Endodermal cell (in vitro differentiated cells): ENCODE measurements around the gene ITGA8. TPM values are rescaled to one million over a fixed set of nuclear protein-coding genes. Genes with fewer than 3 reads are reported as not detected.

Experiments
- DNase-seq: peaks from one replicate; pipeline ENCODE4 v3.0.0-alpha.2; 2017
- H3K27ac ChIP-seq: 2 replicates; pipeline ENCODE4 v1.5.1; 2013; ENCODE audit warnings: mild to moderate bottlenecking, low read depth, low read length, moderate library complexity
- H3K27me3 ChIP-seq: 2 replicates; pipeline ENCODE4 v1.6.1; 2013; ENCODE audit warnings: mild to moderate bottlenecking, low read length, moderate library complexity; ENCODE audit not compliant: insufficient read depth, control insufficient read depth, poor library complexity, severe bottlenecking
- H3K36me3 ChIP-seq: 2 replicates; pipeline ENCODE4 v1.7.0; 2013; ENCODE audit warnings: mild to moderate bottlenecking, low read length, moderate library complexity; ENCODE audit not compliant: control insufficient read depth, insufficient read depth
- H3K4me1 ChIP-seq: one replicate; pipeline ENCODE4 v1.7.0; 2013; ENCODE audit warnings: low read length; ENCODE audit not compliant: control insufficient read depth, insufficient read depth
- H3K4me3 ChIP-seq: 2 replicates; pipeline ENCODE4 v1.5.1; 2013; ENCODE audit warnings: mild to moderate bottlenecking, low read length, moderate library complexity
- H3K9ac ChIP-seq: 2 replicates; pipeline ENCODE4 v1.6.1; 2013; ENCODE audit warnings: mild to moderate bottlenecking, low read length, moderate library complexity; ENCODE audit not compliant: poor library complexity, severe bottlenecking; ENCODE audit errors: extremely low read depth
- H3K9me3 ChIP-seq: 2 replicates; pipeline ENCODE4 v1.6.1; 2013; ENCODE audit warnings: mild to moderate bottlenecking, low read length, moderate library complexity; ENCODE audit not compliant: control insufficient read depth
- H3K27ac Mint-ChIP-seq: 2 replicates; pipeline ENCODE4 v1.8.0; 2020; ENCODE audit warnings: mixed read lengths
- H3K27me3 Mint-ChIP-seq: 2 replicates; pipeline ENCODE4 v1.8.0; 2021; ENCODE audit warnings: mild to moderate bottlenecking, mixed read lengths; ENCODE audit not compliant: insufficient read depth
- H3K36me3 Mint-ChIP-seq: 2 replicates; pipeline ENCODE4 v1.8.0; 2020; ENCODE audit warnings: low read depth, mixed read lengths
- H3K4me1 Mint-ChIP-seq: 2 replicates; pipeline ENCODE4 v1.8.0; 2020; ENCODE audit warnings: mixed read lengths
- H3K4me3 Mint-ChIP-seq: 2 replicates; pipeline ENCODE4 v1.8.0; 2020; ENCODE audit warnings: mild to moderate bottlenecking, moderate library complexity, mixed read lengths
- H3K9me3 Mint-ChIP-seq: 2 replicates; pipeline ENCODE4 v1.8.0; 2020; ENCODE audit warnings: mild to moderate bottlenecking, mixed read lengths
- CTCF ChIP-seq: fragments of 200-600 bp; sonication (generic); conservative IDR thresholded peaks from 2 replicates; pipeline ENCODE4 v1.5.0; 2021; ENCODE audit warnings: antibody characterized with exemption, mild to moderate bottlenecking
- WGBS, 2 experiments: methylation state at CpG; one replicate each; pipeline versions ENCODE4 v1.1.5 to v1.1.7; 2013; ENCODE audit warnings: missing lambda C conversion rate in 2 of 2, mixed read lengths in 1 of 2; ENCODE audit not compliant: insufficient coverage in 1 of 2, insufficient read length in 1 of 2; 5-methylcytosine and 5-hydroxymethylcytosine counted together
- total RNA-seq, 2 donors: library from RNA; stranded (reverse); fragmentation: NEBNext Ultra II Directional in 1 of 2; extraction: Animal tissue kit (Norgen Biotek cat#: 25700) in 1 of 2; gene quantifications; 2 replicates in 1 of 2; 3 replicates in 1 of 2; pipeline ENCODE4 v1.2.1, GENCODE V29; 2021

ITGA8 gene
- total RNA-seq, 2 donors from 2014 or later, result 0.24 to 0.40 TPM

- H3K4me1 Mint-ChIP-seq, result peaks cover 6% of the 10 kb centered on the region
- H3K27ac ChIP-seq, result no peak overlapping the region
- no peaks in the 10 kb centered on the region for H3K36me3 ChIP-seq
- DNase-seq, result no peak
- H3K4me1 ChIP-seq, result no peaks in the 10 kb centered on the region
- no peak for TF ChIP-seq CTCF
- H3K9me3 Mint-ChIP-seq, result peaks cover 8% of the 10 kb centered on the region
- peaks cover 2% of the 10 kb centered on the region for H3K9me3 ChIP-seq
- no peak overlapping the region for H3K4me3 ChIP-seq
- no peaks in the 10 kb centered on the region for H3K27me3 Mint-ChIP-seq
- no peak overlapping the region for H3K4me3 Mint-ChIP-seq
- 91% methylated on average over 6 to 10 of the region's 10 CpGs for WGBS, 2 experiments
- H3K9ac ChIP-seq, result no peak overlapping the region
- H3K36me3 Mint-ChIP-seq, result no peaks in the 10 kb centered on the region
- H3K27me3 ChIP-seq, result no peaks in the 10 kb centered on the region
- H3K27ac Mint-ChIP-seq, result no peak overlapping the region
Observed at GRCh38 chr10:15738270-15738925, 18.7 kb upstream of the ITGA8 start.

GRCh38 chr10:15737656-15738055 is 17.9 kb upstream of the ITGA8 start:
- no peaks in the 10 kb centered on the region for H3K36me3 Mint-ChIP-seq
- Histone ChIP-seq H3K9me3 (peaks cover 3% of the 10 kb centered on the region), H3K36me3 (no peaks in the 10 kb centered on the region), H3K4me1 (no peaks in the 10 kb centered on the region), H3K4me3 (no peak overlapping the region), H3K27ac (no peak overlapping the region), H3K9ac (no peak overlapping the region), H3K27me3 (no peaks in the 10 kb centered on the region)
- H3K27me3 Mint-ChIP-seq, result no peaks in the 10 kb centered on the region
- peaks cover 8% of the 10 kb centered on the region for H3K9me3 Mint-ChIP-seq
- H3K27ac Mint-ChIP-seq, result no peak overlapping the region
- no peak for DNase-seq
- 100% methylated on average over 5 of the region's 5 CpGs; no CpG with 5 or more reads in 1 of the 2 experiments for WGBS, 2 experiments
- H3K4me1 Mint-ChIP-seq, result peaks cover 6% of the 10 kb centered on the region
- H3K4me3 Mint-ChIP-seq, result no peak overlapping the region
- no peak for TF ChIP-seq CTCF

- H3K4me1 ChIP-seq, result no peaks in the 10 kb centered on the region
- no peaks in the 10 kb centered on the region for H3K36me3 ChIP-seq
- H3K27me3 ChIP-seq, result no peaks in the 10 kb centered on the region
- no peak overlapping the region for H3K27ac ChIP-seq
- TF ChIP-seq CTCF, result no peak
- Mint-ChIP-seq H3K9me3 (peaks cover 10% of the 10 kb centered on the region), H3K4me3 (no peak overlapping the region), H3K27me3 (no peaks in the 10 kb centered on the region), H3K4me1 (peaks cover 6% of the 10 kb centered on the region), H3K27ac (no peak overlapping the region), H3K36me3 (no peaks in the 10 kb centered on the region)
- H3K9ac ChIP-seq, result no peak overlapping the region
- 81% methylated on average over 3 of the region's 4 CpGs; no CpG with 5 or more reads in 1 of the 2 experiments for WGBS, 2 experiments
- H3K4me3 ChIP-seq, result no peak overlapping the region
- peaks cover 3% of the 10 kb centered on the region for H3K9me3 ChIP-seq
- DNase-seq, result no peak
Observed at GRCh38 chr10:15735763-15736162, 16.0 kb upstream of the ITGA8 start.
